ENCODE data around the gene TMEM205. TPM values are rescaled to one million over a fixed set of nuclear protein-coding genes. Genes with fewer than 3 reads are reported as not detected.
"Not testable (repeated sequence)": the region's sequence is repeated elsewhere in the genome, so short reads cannot be mapped to it uniquely, and the experiment has no call there.

Gene TMEM205
- total RNA-seq, 3 donors from 2014 or later (not counting 1 experiment from before 2014, with no cell fraction given): 25.0 to 29.9 (median 29.5) TPM

GRCh38 chr19:11338121-11338520 is 7.9 kb downstream of the TMEM205 start:
- Mint-ChIP-seq H3K4me1 (peaks cover 18 to 30% of the 10 kb centered on the region in 2 donors), H3K27me3 (ENCODE audit: low read depth in 2 of 2) (no peaks in the 10 kb centered on the region), H3K4me3 (peak overlapping the region; percentile 62), H3K27ac (peak overlapping the region; percentile 56 to 81), H3K9me3 (no peaks in the 10 kb centered on the region), H3K36me3 (no peaks in the 10 kb centered on the region)
- Histone ChIP-seq H3K4me3 (ENCODE audit: low read length) (no peak overlapping the region), H3K36me3 (ENCODE audit: control insufficient read depth, insufficient read depth, low read length) (no peaks in the 10 kb centered on the region), H3K4me1 (ENCODE audit: control insufficient read depth, insufficient read depth, low read length) (peaks cover 33% of the 10 kb centered on the region), H3K9me3 (ENCODE audit: control insufficient read depth, insufficient read depth, low read length) (no peaks in the 10 kb centered on the region), H3K27ac (ENCODE audit: low read length) (no peak overlapping the region), H3K27me3 (ENCODE audit: control insufficient read depth, insufficient read depth, low read length) (no peaks in the 10 kb centered on the region)
- DNase-seq: no peak
- TF ChIP-seq CTCF (IDR thresholded peaks at IDR 0.05): no peak
- intact Hi-C loops (cut with micrococcal nuclease): no loop called here
- 97% methylated on average over 7 of the region's 7 CpGs for WGBS (ENCODE audit: insufficient coverage)
- ATAC-seq: no peak

- ATAC-seq: peak; percentile 17 to 69 (median 61)
- H3K4me3 Mint-ChIP-seq: peak overlapping the region; percentile 62
- intact Hi-C loops (cut with micrococcal nuclease): no loop called here
- Histone ChIP-seq H3K9me3 (ENCODE audit: control insufficient read depth, insufficient read depth, low read length) (no peaks in the 10 kb centered on the region), H3K36me3 (ENCODE audit: control insufficient read depth, insufficient read depth, low read length) (no peaks in the 10 kb centered on the region), H3K27ac (ENCODE audit: low read length) (no peak overlapping the region), H3K4me1 (ENCODE audit: control insufficient read depth, insufficient read depth, low read length) (peaks cover 33% of the 10 kb centered on the region), H3K27me3 (ENCODE audit: control insufficient read depth, insufficient read depth, low read length) (no peaks in the 10 kb centered on the region), H3K4me3 (ENCODE audit: low read length) (no peak overlapping the region)
- no peaks in the 10 kb centered on the region for H3K27me3 Mint-ChIP-seq (ENCODE audit: low read depth in 2 of 2)
- H3K27ac Mint-ChIP-seq: peak overlapping the region; percentile 53 to 56
- no peaks in the 10 kb centered on the region for H3K36me3 Mint-ChIP-seq
- peak in 1 of 2 donors; percentile 29 for DNase-seq
- no peak for TF ChIP-seq CTCF (IDR thresholded peaks at IDR 0.05)
- peaks cover 18 to 30% of the 10 kb centered on the region in 2 donors for H3K4me1 Mint-ChIP-seq
- no peaks in the 10 kb centered on the region for H3K9me3 Mint-ChIP-seq
- WGBS (ENCODE audit: insufficient coverage): 23% methylated on average over 14 of the region's 14 CpGs
These were observed 9.0 kb downstream of the TMEM205 start for GRCh38 chr19:11337080-11337479.

- no peak for TF ChIP-seq CTCF (IDR thresholded peaks at IDR 0.05)
- ATAC-seq (no peak), DNase-seq (no peak)
- 97% methylated on average over 17 of the region's 17 CpGs for WGBS (ENCODE audit: insufficient coverage)
- H3K4me3 ChIP-seq (ENCODE audit: low read length): no peak overlapping the region
- H3K27ac ChIP-seq (ENCODE audit: low read length): no peak overlapping the region
- H3K27me3 ChIP-seq (ENCODE audit: control insufficient read depth, insufficient read depth, low read length): no peaks in the 10 kb centered on the region
- H3K4me1 ChIP-seq (ENCODE audit: control insufficient read depth, insufficient read depth, low read length): peaks cover 33% of the 10 kb centered on the region
- Mint-ChIP-seq H3K36me3 (no peaks in the 10 kb centered on the region), H3K27me3 (ENCODE audit: low read depth in 2 of 2) (no peaks in the 10 kb centered on the region), H3K4me3 (no peak overlapping the region), H3K27ac (no peak overlapping the region), H3K4me1 (peaks cover 18 to 30% of the 10 kb centered on the region in 2 donors), H3K9me3 (no peaks in the 10 kb centered on the region)
- intact Hi-C loops (cut with micrococcal nuclease): no loop called here
- H3K9me3 ChIP-seq (ENCODE audit: control insufficient read depth, insufficient read depth, low read length): no peaks in the 10 kb centered on the region
- H3K36me3 ChIP-seq (ENCODE audit: control insufficient read depth, insufficient read depth, low read length): no peaks in the 10 kb centered on the region
These were observed 10.5 kb downstream of the TMEM205 start for GRCh38 chr19:11335449-11336146.

- peaks cover 15 to 18% of the 10 kb centered on the region in 2 donors for H3K4me1 Mint-ChIP-seq
- H3K9me3 ChIP-seq (ENCODE audit: control insufficient read depth, insufficient read depth, low read length); ATAC-seq; H3K9me3 Mint-ChIP-seq; H3K36me3 ChIP-seq (ENCODE audit: control insufficient read depth, insufficient read depth, low read length); H3K27me3 Mint-ChIP-seq (ENCODE audit: low read depth in 2 of 2); intact Hi-C loops (cut with micrococcal nuclease); H3K4me3 ChIP-seq (ENCODE audit: low read length); H3K27ac Mint-ChIP-seq; H3K27ac ChIP-seq (ENCODE audit: low read length); H3K4me3 Mint-ChIP-seq; H3K36me3 Mint-ChIP-seq; DNase-seq; H3K27me3 ChIP-seq (ENCODE audit: control insufficient read depth, insufficient read depth, low read length): not testable (repeated sequence)
- WGBS (ENCODE audit: insufficient coverage): 95% methylated on average over 9 of the region's 9 CpGs
- peaks cover 20% of the 10 kb centered on the region for H3K4me1 ChIP-seq (ENCODE audit: control insufficient read depth, insufficient read depth, low read length)
These were observed 12.2 kb downstream of the TMEM205 start for GRCh38 chr19:11333838-11334237.

All from natural killer cell (primary cell).